Measurements from ENCODE around the gene CA14. TPM values are rescaled to one million over a fixed set of nuclear protein-coding genes. Genes with fewer than 3 reads are reported as not detected.

Gene CA14
- total RNA-seq, 2 experiments from 2014 or later: not detected

- DNase-seq (no peak), ATAC-seq (no peak)
- Mint-ChIP-seq H3K4me1 (peaks cover 11% of the 10 kb centered on the region), H3K27me3 (peaks cover 10% of the 10 kb centered on the region), H3K36me3 (ENCODE audit: low read depth) (peaks cover 23% of the 10 kb centered on the region), H3K4me3 (no peak overlapping the region), H3K27ac (no peak overlapping the region), H3K9me3 (ENCODE audit: low read depth) (no peaks in the 10 kb centered on the region)
- ChIA-PET CTCF (interaction anchor here (0.5 to 1.3 kb wide), 3 partner anchors 10 to 151 kb away, joined by 4 read pairs; partner anchors contain the start of gene C1orf54), POLR2A (no interaction called here)
- intact Hi-C loops (cut with DNase I, micrococcal nuclease): no loop called here
Observed at GRCh38 chr1:150262388-150263320, 5.1 kb downstream of the CA14 start.

- CTCF ChIA-PET: interaction anchor here (1.1 kb wide), 1 partner anchor 61 kb away, joined by 4 read pairs; no protein-coding TSS in a partner anchor
- POLR2A ChIA-PET: interaction anchor here (0.7 kb wide), 1 partner anchor 49 kb away, joined by 3 read pairs; no protein-coding TSS in a partner anchor
- Mint-ChIP-seq H3K4me1 (peaks cover 16% of the 10 kb centered on the region), H3K27me3 (peaks cover 4% of the 10 kb centered on the region), H3K4me3 (no peak overlapping the region), H3K36me3 (ENCODE audit: low read depth) (peaks cover 31% of the 10 kb centered on the region), H3K9me3 (ENCODE audit: low read depth) (no peaks in the 10 kb centered on the region), H3K27ac (no peak overlapping the region)
- ATAC-seq: no peak
- intact Hi-C loops (cut with DNase I, micrococcal nuclease): no loop called here
- no peak for DNase-seq
Observed at GRCh38 chr1:150263549-150263948, 6.0 kb downstream of the CA14 start.

- H3K4me1 Mint-ChIP-seq: peaks cover 25% of the 10 kb centered on the region
- H3K36me3 Mint-ChIP-seq (ENCODE audit: low read depth): peaks cover 33% of the 10 kb centered on the region
- intact Hi-C loops (cut with DNase I, micrococcal nuclease): no loop called here
- POLR2A ChIA-PET: no interaction called here
- peak overlapping the region; percentile 89 for H3K4me3 Mint-ChIP-seq
- CTCF ChIA-PET: no interaction called here
- H3K27ac Mint-ChIP-seq: peak overlapping the region; percentile 98
- ATAC-seq: no peak
- no peaks in the 10 kb centered on the region for H3K9me3 Mint-ChIP-seq (ENCODE audit: low read depth)
- no peak for DNase-seq
- no peaks in the 10 kb centered on the region for H3K27me3 Mint-ChIP-seq
Observed at GRCh38 chr1:150267896-150268295, 10.3 kb downstream of the CA14 start.

GRCh38 chr1:150268340-150268704 lies 10.7 kb downstream of the CA14 start:
- ATAC-seq (peak; percentile 41), DNase-seq (peak; percentile 62)
- H3K4me3 Mint-ChIP-seq: peak overlapping the region; percentile 89
- H3K27me3 Mint-ChIP-seq: no peaks in the 10 kb centered on the region
- H3K27ac Mint-ChIP-seq: peak overlapping the region; percentile 98
- peaks cover 33% of the 10 kb centered on the region for H3K36me3 Mint-ChIP-seq (ENCODE audit: low read depth)
- H3K9me3 Mint-ChIP-seq (ENCODE audit: low read depth): no peaks in the 10 kb centered on the region
- ChIA-PET POLR2A (interaction anchor here (1.0 kb wide), 1 partner anchor 54 kb away, joined by 3 read pairs; no protein-coding TSS in a partner anchor), CTCF (interaction anchor here (1.0 to 3.5 kb wide), 2 partner anchors 13 kb away, joined by 4 to 21 read pairs; no protein-coding TSS in a partner anchor)
- intact Hi-C loops (cut with DNase I, micrococcal nuclease): no loop called here
- H3K4me1 Mint-ChIP-seq: peaks cover 25% of the 10 kb centered on the region

- ATAC-seq: peak; percentile 99
- peak within 1 kb of the TSS; percentile 89 for H3K4me3 Mint-ChIP-seq
- H3K27ac Mint-ChIP-seq: peak within 1 kb of the TSS; percentile 98
- no peaks in the 10 kb centered on the region for H3K27me3 Mint-ChIP-seq
- ChIA-PET CTCF (interaction anchor here (0.6 to 3.5 kb wide), 3 partner anchors 12 to 1013 kb away, joined by 3 to 21 read pairs (median 4); no protein-coding TSS in a partner anchor), POLR2A (interaction anchor here (0.6 to 1.0 kb wide), 3 partner anchors 29 to 54 kb away, joined by 3 to 6 read pairs (median 6); no protein-coding TSS in a partner anchor)
- H3K4me1 Mint-ChIP-seq: peaks cover 25% of the 10 kb centered on the region
- no peaks in the 10 kb centered on the region for H3K9me3 Mint-ChIP-seq (ENCODE audit: low read depth)
- peaks cover 33% of the 10 kb centered on the region for H3K36me3 Mint-ChIP-seq (ENCODE audit: low read depth)
- peak; percentile 97 for DNase-seq
- intact Hi-C loops (cut with DNase I, micrococcal nuclease): loop anchor here (1.0 kb wide), 7 partner anchors 13 to 218 kb away; partner anchors contain the start of genes ANP32E (in 2 of the 2), CIART (in 2 of the 2), MRPS21 (in 1 of the 2) and PRPF3 (in 1 of the 2)
Observed at GRCh38 chr1:150268705-150269403, 11.3 kb downstream of the CA14 start, which contains the start of gene APH1A. TSS of gene APH1A (minus strand) at chr1:150269016. CDS start at chr1:150268810, 206 bp downstream.

- ATAC-seq: no peak
- no peaks in the 10 kb centered on the region for H3K9me3 Mint-ChIP-seq (ENCODE audit: low read depth)
- POLR2A ChIA-PET: interaction anchor here (0.6 to 1.0 kb wide), 4 partner anchors 30 to 830 kb away, joined by 3 to 6 read pairs (median 4); no protein-coding TSS in a partner anchor
- H3K27ac Mint-ChIP-seq: peak overlapping the region; percentile 98
- H3K4me1 Mint-ChIP-seq: peaks cover 25% of the 10 kb centered on the region
- intact Hi-C loops (cut with DNase I, micrococcal nuclease): loop anchor here (1.0 kb wide), 7 partner anchors 13 to 218 kb away; partner anchors contain the start of genes ANP32E (in 2 of the 2), CIART (in 2 of the 2), MRPS21 (in 1 of the 2) and PRPF3 (in 1 of the 2)
- CTCF ChIA-PET: interaction anchor here (0.6 to 3.5 kb wide), 3 partner anchors 12 to 1012 kb away, joined by 3 to 21 read pairs (median 4); no protein-coding TSS in a partner anchor
- no peaks in the 10 kb centered on the region for H3K27me3 Mint-ChIP-seq
- H3K4me3 Mint-ChIP-seq: peak overlapping the region; percentile 89
- no peak for DNase-seq
- peaks cover 33% of the 10 kb centered on the region for H3K36me3 Mint-ChIP-seq (ENCODE audit: low read depth)
Observed at GRCh38 chr1:150269451-150269850, 11.9 kb downstream of the CA14 start.

- Mint-ChIP-seq H3K9me3 (ENCODE audit: low read depth) (no peaks in the 10 kb centered on the region), H3K4me1 (peaks cover 25% of the 10 kb centered on the region), H3K4me3 (no peak overlapping the region), H3K36me3 (ENCODE audit: low read depth) (peaks cover 21% of the 10 kb centered on the region), H3K27me3 (no peaks in the 10 kb centered on the region), H3K27ac (no peak overlapping the region)
- DNase-seq: no peak
- intact Hi-C loops (cut with DNase I, micrococcal nuclease): no loop called here
- ChIA-PET POLR2A (no interaction called here), CTCF (interaction anchor here (0.6 to 3.5 kb wide), 4 partner anchors 9 to 288 kb away, joined by 3 to 21 read pairs (median 4); no protein-coding TSS in a partner anchor)
- no peak for ATAC-seq
Observed at GRCh38 chr1:150271291-150271959, 13.9 kb downstream of the CA14 start.

- DNase-seq: no peak
- H3K4me3 Mint-ChIP-seq: no peak overlapping the region
- intact Hi-C loops (cut with DNase I, micrococcal nuclease): no loop called here
- H3K4me1 Mint-ChIP-seq: peaks cover 9% of the 10 kb centered on the region
- no peaks in the 10 kb centered on the region for H3K9me3 Mint-ChIP-seq (ENCODE audit: low read depth)
- ChIA-PET POLR2A (no interaction called here), CTCF (interaction anchor here (1.2 to 2.0 kb wide), 5 partner anchors 10 to 288 kb away, joined by 3 to 11 read pairs (median 4); partner anchors contain the start of gene CIART)
- no peaks in the 10 kb centered on the region for H3K27me3 Mint-ChIP-seq
- ATAC-seq: no peak
- H3K27ac Mint-ChIP-seq: no peak overlapping the region
- peaks cover 5% of the 10 kb centered on the region for H3K36me3 Mint-ChIP-seq (ENCODE audit: low read depth)
Observed at GRCh38 chr1:150273311-150273710, 15.7 kb downstream of the CA14 start.

- DNase-seq: no peak
- POLR2A ChIA-PET: no interaction called here
- Mint-ChIP-seq H3K27me3 (no peaks in the 10 kb centered on the region), H3K36me3 (ENCODE audit: low read depth) (peaks cover 2% of the 10 kb centered on the region), H3K27ac (no peak overlapping the region), H3K4me3 (no peak overlapping the region), H3K4me1 (peaks cover 29% of the 10 kb centered on the region), H3K9me3 (ENCODE audit: low read depth) (peaks cover 2% of the 10 kb centered on the region)
- no peak for ATAC-seq
- intact Hi-C loops (cut with DNase I, micrococcal nuclease): loop anchor here in 1 of 2 experiments (5.0 kb wide), 1 partner anchor 43 kb away; the partner anchor contains the start of gene ANP32E
- CTCF ChIA-PET: interaction anchor here (0.5 to 2.2 kb wide), 6 partner anchors 11 to 729 kb away, joined by 3 to 23 read pairs (median 4); partner anchors contain the start of genes APH1A and CA14
Observed at GRCh38 chr1:150280138-150280707, 22.6 kb downstream of the CA14 start.

GRCh38 chr1:150281221-150281757 lies 23.7 kb downstream of the CA14 start:
- peaks cover 2% of the 10 kb centered on the region for H3K36me3 Mint-ChIP-seq (ENCODE audit: low read depth)
- intact Hi-C loops (cut with DNase I, micrococcal nuclease): loop anchor here (1.0 to 5.0 kb wide), 3 partner anchors 25 to 44 kb away; partner anchors contain the start of gene ANP32E (in 1 of the 2)
- ChIA-PET CTCF (interaction anchor here (0.7 to 2.1 kb wide), 5 partner anchors 9 to 1858 kb away, joined by 3 to 23 read pairs (median 4); partner anchors contain the start of gene APH1A), POLR2A (no interaction called here)
- ATAC-seq: peak; percentile 49
- no peaks in the 10 kb centered on the region for H3K27me3 Mint-ChIP-seq
- H3K4me1 Mint-ChIP-seq: peaks cover 29% of the 10 kb centered on the region
- H3K4me3 Mint-ChIP-seq: peak overlapping the region; percentile 77
- peak overlapping the region; percentile 92 for H3K27ac Mint-ChIP-seq
- DNase-seq: peak; percentile 76
- peaks cover 2% of the 10 kb centered on the region for H3K9me3 Mint-ChIP-seq (ENCODE audit: low read depth)
